GM21786 (cell line): ENCODE data around the gene HADHA.
"Not testable (repeated sequence)": the region's sequence is repeated elsewhere in the genome, so short reads cannot be mapped to it uniquely, and the experiment has no call there.

ENCODE experiments used
- ATAC-seq: cut with Tn5 transposase; IDR thresholded peaks from one replicate; pipeline ENCODE4 v1.9.1; 2021; ENCODE audit not compliant: unreplicated experiment

Gene HADHA

GRCh38 chr2:26176279-26176615 lies 68.2 kb downstream of the HADHA start:
- no peak for ATAC-seq

- ATAC-seq: no peak
These were observed 68.8 kb downstream of the HADHA start for GRCh38 chr2:26175466-26176278.

- no peak for ATAC-seq
These were observed 69.6 kb downstream of the HADHA start for GRCh38 chr2:26174691-26175465.

- no peak for ATAC-seq
These were observed 70.5 kb downstream of the HADHA start for GRCh38 chr2:26173776-26174482.

- ATAC-seq: no peak
These were observed 71.3 kb downstream of the HADHA start, which contains the start of gene GAREM2 for GRCh38 chr2:26172871-26173775. TSS of gene GAREM2 (plus strand) at chr2:26173088. CDS start at chr2:26173221, 133 bp downstream.

- no peak for ATAC-seq
These were observed 72.1 kb downstream of the HADHA start for GRCh38 chr2:26172189-26172870.

GRCh38 chr2:26170795-26171194 lies 73.6 kb downstream of the HADHA start:
- ATAC-seq: no peak

GRCh38 chr2:26169681-26170414 lies 74.6 kb downstream of the HADHA start:
- ATAC-seq: no peak

- ATAC-seq: no peak
These were observed 75.2 kb downstream of the HADHA start for GRCh38 chr2:26169226-26169625.

- ATAC-seq: no peak
These were observed 75.6 kb downstream of the HADHA start for GRCh38 chr2:26168785-26169184.

- not testable (repeated sequence) for ATAC-seq
These were observed 77.9 kb downstream of the HADHA start for GRCh38 chr2:26166541-26166940.

- ATAC-seq: no peak
These were observed 79.0 kb downstream of the HADHA start for GRCh38 chr2:26165403-26165802.

GRCh38 chr2:26164641-26165211 lies 79.7 kb downstream of the HADHA start:
- no peak for ATAC-seq

- ATAC-seq: no peak
These were observed 80.2 kb downstream of the HADHA start for GRCh38 chr2:26164231-26164630.

GRCh38 chr2:26162963-26163362 lies 81.5 kb downstream of the HADHA start:
- ATAC-seq: no peak

GRCh38 chr2:26161926-26162325 lies 82.5 kb downstream of the HADHA start:
- no peak for ATAC-seq

- no peak for ATAC-seq
These were observed 86.9 kb downstream of the HADHA start for GRCh38 chr2:26157580-26157979.

- ATAC-seq: no peak
These were observed 94.2 kb downstream of the HADHA start for GRCh38 chr2:26150243-26150642.

- no peak for ATAC-seq
These were observed 95.9 kb downstream of the HADHA start for GRCh38 chr2:26148501-26148900.
